ENCODE measurements around the gene CSF3R. TPM values are rescaled to one million over a fixed set of nuclear protein-coding genes. Genes with fewer than 3 reads are reported as not detected.

Gene CSF3R
- total RNA-seq, 1 donor from 2014 or later: 6.4 TPM

DNA sequence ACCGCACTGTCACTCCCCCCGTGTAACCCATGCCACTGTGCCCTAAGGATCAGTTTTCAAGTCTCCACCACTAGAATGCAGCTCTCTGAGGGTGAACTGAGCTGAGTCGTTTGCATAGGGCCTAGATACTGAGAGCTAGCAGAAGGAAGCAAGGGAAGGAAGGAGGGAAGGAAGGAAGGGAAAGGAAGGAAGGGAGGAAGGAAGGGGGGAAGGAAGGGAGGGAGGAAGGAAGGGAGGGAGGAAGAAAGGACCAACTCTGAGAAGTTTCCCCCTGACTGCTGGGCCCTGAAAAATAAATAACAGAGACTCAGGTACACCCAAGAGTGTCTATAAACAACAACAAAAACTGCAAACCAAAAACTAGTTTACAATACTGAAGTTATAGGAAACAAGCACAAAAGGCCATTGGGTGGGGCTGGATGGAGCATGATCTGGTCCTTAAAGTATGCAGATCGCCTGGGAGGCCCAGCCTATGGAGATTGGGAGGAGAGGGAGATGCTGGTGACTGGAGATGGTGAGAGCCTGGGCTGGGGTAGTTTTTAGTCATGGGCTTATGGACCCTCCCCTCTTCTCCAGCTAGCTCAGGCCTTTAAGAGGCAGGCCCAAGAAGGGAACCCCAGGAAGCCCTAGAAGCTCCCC, 16.9 kb downstream of the CSF3R start:
- no peak for ATAC-seq
- intact Hi-C loops (cut with micrococcal nuclease): no loop called here
- DNase-seq: no peak

DNA sequence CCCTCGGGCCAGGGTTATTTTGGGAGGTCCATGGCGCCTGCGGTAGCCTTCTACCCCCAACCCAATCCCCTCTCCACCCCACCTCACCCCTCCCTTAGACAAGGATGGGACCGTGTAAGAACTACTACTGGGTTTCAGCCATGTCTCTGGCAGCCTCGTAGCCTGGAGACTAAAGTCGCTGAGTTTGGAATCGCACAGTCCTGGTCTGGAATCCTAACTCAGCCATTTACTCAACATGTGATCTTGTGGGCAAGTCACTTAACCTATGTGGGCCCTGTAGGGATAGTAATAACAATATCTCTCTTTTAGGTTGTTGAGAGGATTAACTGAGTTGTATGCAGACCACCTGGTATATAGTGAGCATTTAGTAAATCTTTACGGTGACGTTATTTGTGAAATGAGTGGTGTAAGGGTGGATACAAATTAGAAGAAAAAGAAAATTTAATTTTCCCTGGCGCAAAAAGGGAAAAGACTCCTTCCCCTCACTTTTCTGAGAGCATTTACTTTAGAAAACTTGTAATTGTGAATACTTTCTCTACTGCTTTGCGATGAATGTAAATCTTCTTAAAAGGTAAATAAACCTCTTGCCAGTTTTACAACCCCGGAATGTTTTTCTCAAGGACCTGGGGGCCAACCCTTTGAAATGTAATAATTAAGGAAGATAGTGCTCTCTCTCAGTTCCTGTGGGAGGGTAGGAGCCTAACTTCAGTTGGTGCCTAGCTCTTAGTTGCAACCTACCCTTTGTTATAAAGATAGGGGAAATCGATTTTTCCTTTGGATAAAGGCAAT, 17.9 kb downstream of the CSF3R start:
- ATAC-seq (peak; percentile 63), DNase-seq (no peak)
- intact Hi-C loops (cut with micrococcal nuclease): no loop called here

DNA sequence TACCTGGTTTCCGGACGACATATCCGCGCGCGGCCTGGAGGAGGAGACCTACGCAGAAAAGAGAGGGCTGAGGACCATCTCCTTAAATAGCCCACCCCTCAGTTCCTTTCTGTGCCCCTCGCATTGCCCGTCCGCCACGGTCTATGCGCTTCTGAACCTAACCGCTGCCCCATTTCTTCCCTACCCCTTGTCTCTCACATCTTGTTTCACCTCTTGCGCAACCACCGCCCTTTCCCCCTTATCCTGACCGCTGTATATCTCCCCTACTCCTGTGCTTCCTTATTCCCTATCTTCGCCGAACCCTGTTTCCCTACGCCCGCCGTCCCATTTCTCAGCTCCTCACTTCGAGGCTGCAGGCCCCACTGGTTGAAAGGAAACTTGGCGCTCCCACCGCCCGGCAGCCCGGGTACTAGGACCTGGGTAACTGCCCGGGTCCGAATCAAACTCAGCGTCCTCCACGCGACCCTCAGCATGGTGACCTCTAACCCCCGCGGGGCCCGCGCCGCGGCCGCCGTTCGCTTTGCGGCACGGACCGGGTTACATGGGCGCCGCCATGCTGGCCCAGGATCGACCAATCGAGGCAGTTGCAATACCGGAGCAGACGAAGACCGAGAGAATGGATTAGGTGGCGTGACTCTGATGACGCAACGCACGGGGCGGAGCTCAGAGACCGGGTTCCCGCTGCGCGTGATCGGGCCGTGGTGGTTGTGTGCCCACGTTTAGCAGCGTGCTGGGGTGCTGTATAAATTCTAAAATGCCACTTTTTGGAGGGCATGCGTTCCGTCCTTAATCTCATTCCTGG, 18.7 kb downstream of the CSF3R start, which contains the start of gene MRPS15:
Gene MRPS15 (minus strand): TSS at position 582 of the 802 bp plus-strand sequence. CDS start 109 bp downstream, at position 473.
- intact Hi-C loops (cut with micrococcal nuclease): no loop called here
- ATAC-seq (peak; percentile 96), DNase-seq (peak; percentile 97)

DNA sequence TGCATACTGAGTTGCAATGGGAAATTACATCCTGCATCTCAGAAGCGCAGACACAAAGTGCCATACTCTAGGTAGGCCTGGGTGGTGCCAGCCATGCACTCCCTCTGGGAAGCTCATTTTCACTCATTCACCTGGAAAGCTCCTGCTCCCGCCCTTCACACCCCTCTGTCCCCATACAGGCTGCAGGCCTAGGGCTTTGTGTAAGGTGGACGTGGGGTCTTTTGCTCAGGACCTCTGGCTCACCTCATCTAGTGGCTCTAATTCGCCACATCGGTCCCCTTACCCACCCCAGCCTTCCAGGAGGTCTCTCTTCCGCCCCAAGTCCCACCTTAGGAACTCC, 19.3 kb downstream of the CSF3R start:
- DNase-seq (no peak), ATAC-seq (no peak)
- intact Hi-C loops (cut with micrococcal nuclease): no loop called here

DNA sequence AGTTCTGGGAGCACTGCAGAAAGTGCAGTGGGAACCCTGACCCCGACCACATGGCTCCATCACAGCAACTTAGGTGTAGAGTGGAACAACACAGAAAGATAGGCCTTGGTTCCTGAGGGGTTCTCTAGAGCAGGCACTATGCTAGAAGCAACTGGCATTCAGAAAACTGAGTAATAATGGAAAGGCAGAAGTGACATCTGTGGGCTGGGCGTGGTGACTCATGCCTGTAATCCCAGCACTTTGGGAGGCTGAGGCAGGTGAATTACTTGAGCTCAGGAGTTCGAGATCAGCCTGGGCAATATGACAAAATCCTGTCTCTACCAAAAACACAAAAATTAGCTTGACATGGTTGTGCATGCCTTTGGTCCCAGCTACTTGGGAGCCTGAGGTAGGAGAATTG, 23.8 kb downstream of the CSF3R start:
- no peak for ATAC-seq
- intact Hi-C loops (cut with micrococcal nuclease): no loop called here
- no peak for DNase-seq

DNA sequence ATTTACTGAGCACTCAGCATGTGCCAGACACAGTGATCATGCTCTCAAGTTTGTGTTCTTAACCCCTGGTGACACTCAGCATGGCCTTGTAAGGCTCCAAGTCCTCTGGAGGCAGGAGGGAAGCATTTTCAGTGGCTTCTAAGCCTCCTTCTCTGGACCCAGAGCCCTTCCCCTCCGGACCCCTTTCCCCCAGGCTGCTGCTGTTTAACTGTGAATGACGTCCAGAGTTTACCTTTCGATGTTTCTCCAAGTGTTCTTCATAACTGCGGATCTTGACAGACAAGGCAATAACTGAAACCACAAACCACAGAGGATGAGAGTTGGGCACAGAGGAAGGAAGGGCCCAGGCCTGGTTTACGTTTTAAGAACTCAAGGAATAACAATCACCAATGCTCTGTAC, 25.0 kb downstream of the CSF3R start:
- intact Hi-C loops (cut with micrococcal nuclease): no loop called here
- no peak for ATAC-seq
- DNase-seq: no peak

DNA sequence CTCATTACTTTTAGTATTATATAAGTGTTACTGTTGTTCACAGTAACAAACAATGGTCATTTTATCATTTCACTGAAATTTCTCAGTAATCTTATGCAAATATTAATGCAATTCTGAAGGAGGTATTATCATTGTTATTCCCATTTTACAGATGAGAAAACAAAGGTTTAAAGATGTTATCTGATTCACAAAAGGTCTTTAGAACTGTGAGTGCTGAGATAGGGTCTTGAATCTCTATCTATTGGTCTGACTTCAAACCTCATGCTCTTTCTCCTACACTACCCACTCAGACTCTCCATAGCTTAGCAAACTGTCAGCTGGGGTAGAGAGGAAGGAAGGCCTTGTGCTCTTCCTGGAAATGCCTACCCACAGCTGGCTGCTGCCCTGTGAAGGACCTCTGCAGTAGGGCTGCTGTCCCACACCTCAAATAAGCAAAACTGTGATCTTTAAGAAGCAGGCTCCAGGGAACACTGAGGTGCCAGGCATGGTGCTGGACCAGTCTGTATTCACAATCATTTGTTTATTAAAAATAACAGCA, 26.3 kb downstream of the CSF3R start:
- DNase-seq: no peak
- intact Hi-C loops (cut with micrococcal nuclease): no loop called here
- ATAC-seq: no peak

DNA sequence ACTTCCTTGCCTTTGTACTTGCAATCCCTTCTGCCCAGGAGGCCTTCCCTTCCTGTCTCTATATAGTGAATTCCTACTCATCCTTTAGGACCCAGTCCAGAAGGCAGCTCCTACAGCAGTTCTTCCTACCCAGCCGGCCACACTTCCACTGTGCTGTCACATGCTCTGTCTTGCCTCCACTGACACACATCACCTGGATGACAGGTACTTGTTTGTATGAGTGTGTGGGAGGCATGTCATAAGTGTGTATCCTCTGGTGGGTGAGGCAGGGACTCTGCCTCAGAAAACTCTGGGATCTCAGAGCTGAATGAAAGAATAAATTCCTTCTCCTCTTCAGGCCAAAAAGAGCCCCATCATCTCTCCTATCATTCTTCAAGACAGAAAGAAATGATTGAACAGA, 27.3 kb downstream of the CSF3R start:
- DNase-seq: no peak
- intact Hi-C loops (cut with micrococcal nuclease): no loop called here
- ATAC-seq: no peak

DNA sequence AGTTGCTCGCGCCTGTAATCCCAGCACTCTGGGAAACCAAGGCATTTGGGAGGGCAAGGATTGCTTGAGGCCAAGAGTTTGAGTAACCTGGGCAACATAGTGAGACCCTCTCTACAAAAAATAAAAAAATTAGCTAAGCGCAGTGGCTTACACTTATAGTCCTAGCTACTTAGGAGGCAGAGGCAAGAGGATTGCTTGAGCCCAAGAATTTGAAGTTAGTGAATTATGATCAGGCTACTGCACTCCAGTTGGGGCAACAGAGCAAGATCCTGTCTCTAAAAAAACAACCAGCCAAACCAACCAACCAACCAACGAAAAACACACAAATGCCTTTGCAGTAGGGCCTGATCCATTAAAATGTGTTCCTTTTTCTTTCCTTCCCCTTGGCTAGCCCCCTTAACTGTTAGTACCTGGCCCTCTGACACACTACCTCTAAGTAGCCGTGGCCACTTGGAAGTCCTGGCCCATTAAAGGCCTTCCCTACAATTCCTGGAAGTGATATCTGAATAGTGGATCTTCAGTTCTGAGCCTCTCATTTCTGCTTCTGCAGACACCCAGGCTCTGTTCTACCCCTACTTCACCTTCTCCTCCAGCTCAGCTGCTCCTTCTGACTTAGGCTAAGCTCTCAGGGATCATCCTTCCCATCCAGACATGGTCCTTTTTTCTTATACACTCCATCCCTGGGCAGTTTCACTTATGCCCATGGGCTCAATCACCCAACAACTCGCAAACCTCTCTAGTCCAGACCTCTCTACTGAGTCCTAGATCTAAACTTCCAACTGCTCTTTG, 28.9 kb downstream of the CSF3R start:
- DNase-seq: no peak

DNA sequence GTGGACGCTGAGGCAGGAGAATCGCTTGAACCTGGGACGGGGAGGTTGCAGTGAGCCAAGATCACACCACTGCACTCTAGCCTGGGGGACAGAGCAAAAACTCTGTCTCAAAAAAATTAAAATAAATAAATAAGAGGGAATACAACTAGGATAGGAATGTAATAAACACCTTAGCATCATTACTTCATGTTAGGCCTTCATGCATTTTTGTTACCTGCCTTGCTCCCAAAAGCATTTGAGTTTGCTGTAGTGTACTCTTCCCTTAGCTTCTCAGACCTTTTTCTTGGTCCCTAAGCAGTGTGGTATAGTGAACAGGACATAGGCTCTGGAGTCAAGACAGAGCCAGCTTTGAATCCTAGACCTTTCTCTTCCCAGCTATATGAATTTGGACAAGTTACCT, 29.7 kb downstream of the CSF3R start:
- no peak for ATAC-seq
- no peak for DNase-seq
- intact Hi-C loops (cut with micrococcal nuclease): no loop called here

More for the DNA sequence above, 28.9 kb downstream of the CSF3R start:
- no peak for ATAC-seq
- intact Hi-C loops (cut with micrococcal nuclease): no loop called here

DNA sequence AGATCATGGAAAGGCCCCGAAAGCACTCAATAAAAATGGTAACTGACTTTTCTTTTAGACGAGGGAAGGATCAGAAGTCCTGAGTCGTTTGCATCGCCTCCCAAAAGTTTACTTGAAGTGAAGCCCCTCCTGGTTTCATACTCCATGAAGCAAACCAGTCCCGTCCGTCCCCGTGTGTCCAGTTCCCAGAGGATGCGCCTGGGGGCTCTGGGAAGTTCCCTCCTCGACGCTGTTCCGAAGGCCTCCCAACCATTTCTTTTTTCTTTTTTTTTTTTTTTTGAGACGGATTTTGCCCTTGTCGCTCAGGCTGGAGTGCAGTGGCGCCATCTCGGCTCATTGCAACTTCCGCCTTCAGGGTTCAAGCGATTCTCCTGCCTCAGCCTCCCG, 31.8 kb downstream of the CSF3R start:
- no peak for DNase-seq
- intact Hi-C loops (cut with micrococcal nuclease): no loop called here
- peak; percentile 11 for ATAC-seq

DNA sequence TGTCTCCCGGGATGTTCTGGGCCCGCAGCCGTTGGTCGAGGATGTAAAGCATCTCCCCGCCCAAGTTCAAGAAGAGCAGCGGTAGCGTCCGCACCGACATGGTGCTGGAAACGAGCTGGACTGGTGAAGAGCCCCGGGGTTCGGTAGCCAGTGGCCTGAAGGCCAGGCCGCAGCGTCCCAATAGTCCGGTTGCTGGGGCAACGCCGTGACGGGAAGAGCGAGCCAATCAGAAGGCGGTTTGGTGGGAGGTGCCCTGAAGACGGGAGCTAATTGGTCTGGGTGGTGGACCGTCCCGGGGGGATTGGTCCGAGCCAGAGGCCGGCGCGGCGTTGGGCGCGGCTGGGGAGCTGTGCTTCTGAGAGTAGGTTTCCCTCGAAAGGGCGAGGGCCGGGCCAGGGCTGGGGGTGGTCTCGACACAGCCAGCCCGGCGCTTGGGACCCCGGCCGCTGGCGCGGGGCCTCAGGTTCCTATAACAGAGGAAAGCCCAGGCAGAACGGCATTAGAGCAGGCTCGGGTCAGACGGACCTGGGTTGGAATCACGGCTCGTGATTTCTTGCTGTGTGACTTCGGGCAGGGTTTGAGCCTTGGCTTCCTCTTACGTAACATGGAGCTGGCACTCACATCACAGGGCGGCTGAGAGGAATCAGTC, 32.3 kb downstream of the CSF3R start, which contains the start of gene OSCP1:
Gene OSCP1 (minus strand): TSS at position 182 of the 649 bp plus-strand sequence. CDS start 82 bp downstream, at position 100.
- ATAC-seq (peak; percentile 99), DNase-seq (peak; percentile 97)
- intact Hi-C loops (cut with micrococcal nuclease): no loop called here

DNA sequence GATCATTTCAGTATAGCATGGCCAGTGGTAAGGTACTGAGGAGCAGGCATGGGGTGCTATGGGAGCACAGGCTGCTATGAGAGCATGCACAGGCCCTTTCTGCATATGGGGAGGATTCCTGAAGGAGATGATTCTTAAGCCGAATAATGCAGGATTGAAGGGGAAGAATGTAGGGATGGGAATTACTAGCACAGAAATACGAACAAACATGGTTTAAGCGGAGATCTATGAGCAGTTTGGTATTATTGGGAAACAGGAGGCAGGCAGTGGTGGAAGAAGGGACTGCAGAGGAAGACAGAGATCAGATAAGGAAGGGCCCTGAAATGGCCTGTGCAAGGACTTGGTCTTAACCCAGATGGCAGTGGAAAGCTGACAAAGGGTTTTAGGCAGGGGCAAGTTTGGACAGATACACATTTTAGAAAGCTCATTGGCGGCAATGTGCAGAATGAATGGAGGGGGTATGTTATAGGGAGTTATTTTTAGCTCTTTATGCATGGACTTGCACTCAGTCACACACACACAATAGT, 34.1 kb downstream of the CSF3R start:
- intact Hi-C loops (cut with micrococcal nuclease): no loop called here
- no peak for ATAC-seq
- no peak for DNase-seq

DNA sequence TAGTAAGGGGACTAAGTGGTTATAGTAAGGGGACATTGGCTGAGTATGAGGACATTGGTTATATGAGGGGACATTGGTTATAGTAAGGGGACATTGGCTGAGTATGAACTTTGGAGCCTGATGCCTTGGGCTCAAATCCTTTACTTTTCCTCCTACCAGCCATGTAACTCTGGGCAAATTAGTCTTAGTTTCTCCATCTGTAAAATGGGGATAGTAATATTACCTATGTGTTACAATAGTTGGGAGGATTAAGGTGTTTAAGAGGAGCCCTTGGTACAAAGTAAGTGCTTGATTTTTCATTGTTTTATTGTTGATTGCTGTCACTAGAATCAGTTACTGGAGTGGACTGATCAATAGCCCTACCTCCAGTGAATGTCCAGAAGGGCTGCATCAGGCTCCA, 35.3 kb downstream of the CSF3R start:
- DNase-seq: no peak
- intact Hi-C loops (cut with micrococcal nuclease): no loop called here
- ATAC-seq: no peak

DNA sequence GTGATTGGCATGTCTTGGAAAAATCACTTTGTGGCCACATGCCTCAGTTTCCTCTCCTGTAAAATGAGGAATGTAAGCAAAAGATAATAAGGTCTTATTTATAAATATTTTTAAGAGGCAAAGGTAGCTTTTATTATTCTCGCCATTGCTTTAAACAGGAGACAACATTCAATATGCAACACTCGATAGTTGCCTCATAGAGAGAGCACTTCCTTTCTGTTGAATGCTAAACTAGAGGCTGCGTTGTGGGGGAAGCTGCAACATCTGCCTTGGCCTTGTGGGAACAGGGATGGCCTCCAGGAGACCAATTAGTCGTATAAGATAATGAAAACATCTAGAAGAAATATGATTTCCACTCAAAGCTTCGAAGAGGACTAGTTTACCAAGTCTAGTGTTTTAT, 36.0 kb downstream of the CSF3R start:
- no peak for DNase-seq
- no peak for ATAC-seq
- intact Hi-C loops (cut with micrococcal nuclease): no loop called here

DNA sequence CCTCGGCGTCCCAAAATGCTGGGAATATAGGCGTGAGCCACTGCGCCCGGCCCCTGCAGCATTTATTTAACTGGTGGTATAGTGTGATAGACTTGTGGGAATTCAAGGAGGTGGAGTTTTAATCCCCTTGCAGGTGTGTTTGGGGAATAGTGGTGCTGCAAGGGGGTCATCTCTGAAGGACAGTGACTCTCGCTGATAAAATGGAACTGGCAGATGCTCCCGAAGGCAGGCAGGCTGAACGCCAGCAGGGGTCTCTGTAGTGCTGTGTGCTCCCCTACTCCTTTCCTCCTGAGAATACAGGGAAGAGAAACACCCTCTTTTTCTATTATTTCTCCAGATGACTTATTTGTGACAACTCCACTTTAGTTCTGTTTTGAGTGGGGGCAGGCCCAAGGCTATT, 36.4 kb downstream of the CSF3R start:
- intact Hi-C loops (cut with micrococcal nuclease): no loop called here
- no peak for ATAC-seq

DNA sequence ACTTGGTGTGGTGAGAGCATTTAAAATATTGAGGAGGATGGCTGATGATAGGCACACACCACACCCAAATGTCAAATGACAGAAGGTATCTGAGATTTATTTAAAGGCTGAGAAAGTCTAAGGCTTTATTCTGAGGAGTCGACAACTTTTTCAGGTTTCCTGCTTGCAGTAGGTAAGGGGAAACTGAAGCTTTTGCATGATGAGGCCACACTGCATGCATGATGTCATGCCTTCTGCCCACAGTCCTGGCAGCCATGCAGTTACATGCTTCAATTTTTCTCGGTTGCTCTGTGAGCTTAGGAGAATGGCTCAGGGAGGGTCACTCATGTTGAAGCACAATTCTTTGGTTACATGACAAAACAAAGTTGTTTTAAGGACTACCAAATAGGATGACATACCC, 39.4 kb downstream of the CSF3R start:
- ATAC-seq (no peak), DNase-seq (no peak)
- intact Hi-C loops (cut with micrococcal nuclease): no loop called here

More for the DNA sequence above, 36.4 kb downstream of the CSF3R start:
- DNase-seq: no peak

DNA sequence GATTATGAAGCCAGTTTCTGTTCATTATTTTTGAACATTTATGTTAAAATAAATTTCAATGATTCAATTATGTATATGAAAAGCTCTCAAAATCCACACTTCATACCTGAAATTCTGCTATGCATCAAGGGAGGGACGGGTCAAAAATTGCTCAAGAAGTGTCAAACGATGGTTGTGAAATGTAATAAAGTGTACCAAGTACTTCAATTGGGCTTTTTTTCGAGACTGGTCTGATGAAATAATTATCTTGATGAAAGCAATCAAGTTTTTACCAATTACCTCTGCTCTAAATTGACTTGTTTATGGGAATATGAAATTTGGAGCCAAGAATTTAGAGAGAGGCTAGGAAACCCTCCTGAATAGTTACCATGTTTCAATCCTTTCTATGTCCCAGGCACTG, 40.4 kb downstream of the CSF3R start:
- intact Hi-C loops (cut with micrococcal nuclease): no loop called here
- no peak for ATAC-seq
- no peak for DNase-seq
